Lower lobe of right lung (tissue), 2 donors: ENCODE data around the gene HES5. TPM values are rescaled to one million over a fixed set of nuclear protein-coding genes. Genes with fewer than 3 reads are reported as not detected.

Source experiments
- ATAC-seq, 2 donors: fragments of 200-7000 bp; cut with Tn5 transposase; one replicate each; pipeline ENCODE4 v1.9.1; 2020 to 2022; ENCODE audit warnings: mild to moderate bottlenecking in 2 of 2, moderate library complexity in 2 of 2
- DNase-seq: peaks from one replicate; pipeline ENCODE4 v3.0.0-alpha.2; 2020
- H3K27ac ChIP-seq: fragments of 200-600 bp; one replicate; pipeline ENCODE4 v1.8.0; 2022
- H3K27me3 ChIP-seq: fragments of 200-600 bp; one replicate; pipeline ENCODE4 v1.8.0; 2022; ENCODE audit warnings: low read depth
- H3K36me3 ChIP-seq: fragments of 200-600 bp; one replicate; pipeline ENCODE4 v1.8.0; 2022; ENCODE audit warnings: mild to moderate bottlenecking
- H3K4me1 ChIP-seq: fragments of 200-600 bp; one replicate; pipeline ENCODE4 v1.8.0; 2022
- H3K4me3 ChIP-seq: fragments of 200-600 bp; one replicate; pipeline ENCODE4 v1.8.0; 2022; ENCODE audit warnings: mild to moderate bottlenecking
- H3K9me3 ChIP-seq: fragments of 200-600 bp; one replicate; pipeline ENCODE4 v1.8.0; 2022
- CTCF ChIP-seq: fragments of 200-600 bp; IDR thresholded peaks from one replicate; pipeline ENCODE4 v1.8.0; 2022; ENCODE audit warnings: antibody characterized with exemption, mild to moderate bottlenecking
- intact Hi-C: fragments of 100-400 bp; cut with DNase I; formaldehyde crosslinking; loops from one replicate; pipeline ENCODE4 v1.11.0; 2022
- total RNA-seq: library from RNA; stranded (reverse); fragmentation: NEBNext Ultra II Directional; extraction: Animal tissue kit (Norgen Biotek cat#: 25700); gene quantifications from one replicate; pipeline ENCODE4 v1.2.1, GENCODE V29; 2021
- donor health status: DM: no; HTN: yes; CAD: no; lungs with severe emphysema.

HES5 gene
- total RNA-seq, 1 donor from 2014 or later = 1.5 TPM

GRCh38 chr1:2544875-2545640 lies 15.0 kb upstream of the HES5 start:
- Histone ChIP-seq H3K9me3 (no peaks in the 10 kb centered on the region), H3K36me3 (no peaks in the 10 kb centered on the region), H3K27ac (peak overlapping the region; percentile 97), H3K4me1 (peaks cover 70% of the 10 kb centered on the region), H3K4me3 (no peak overlapping the region), H3K27me3 (peaks cover 19% of the 10 kb centered on the region)
- ATAC-seq (no peak), DNase-seq (no peak)
- no peak for TF ChIP-seq CTCF
- intact Hi-C loops = no loop called here

DNA sequence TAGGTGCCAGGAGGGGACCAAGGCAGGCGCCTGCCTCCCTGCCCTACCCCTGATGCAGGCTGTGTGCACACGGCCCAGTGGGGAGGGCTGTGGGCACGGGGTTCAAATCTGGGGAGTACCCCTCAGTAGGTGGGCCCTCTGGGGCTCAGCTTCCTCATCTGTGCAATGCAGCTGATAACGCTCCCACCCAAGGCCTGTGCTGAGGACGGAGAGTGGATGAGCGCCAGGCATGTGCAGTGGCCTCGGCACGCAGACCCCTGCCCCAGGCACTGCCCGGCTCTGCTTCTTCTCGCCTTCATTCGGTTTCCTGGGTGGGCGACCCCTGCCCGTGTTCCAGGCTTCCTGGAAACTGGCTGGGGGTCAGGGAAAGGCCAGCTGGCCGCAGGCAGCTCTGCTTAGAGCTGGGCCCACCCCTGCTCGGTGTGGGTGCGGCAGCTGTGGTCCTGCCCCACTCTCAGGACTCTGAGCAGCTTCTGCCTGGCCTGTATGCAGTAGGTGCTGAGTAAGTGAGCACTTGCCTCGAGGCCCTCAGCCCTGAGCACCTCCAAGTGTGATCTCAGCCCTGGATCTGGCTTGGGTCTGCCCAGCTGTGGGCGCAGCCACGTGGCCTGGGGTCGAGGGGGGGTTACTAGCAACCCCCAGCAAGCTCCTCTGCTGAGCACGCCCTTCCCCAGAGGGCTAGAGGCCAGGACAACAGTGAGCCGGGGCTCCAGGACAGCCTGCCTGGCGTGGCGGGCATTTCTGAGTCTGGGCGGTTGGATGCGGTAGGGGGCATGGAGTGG lies 14.2 kb upstream of the HES5 start:
- H3K27me3 ChIP-seq = peaks cover 21% of the 10 kb centered on the region
- ATAC-seq (no peak), DNase-seq (no peak)
- H3K36me3 ChIP-seq = no peaks in the 10 kb centered on the region
- peaks cover 62% of the 10 kb centered on the region for H3K4me1 ChIP-seq
- intact Hi-C loops = no loop called here
- H3K9me3 ChIP-seq = no peaks in the 10 kb centered on the region
- TF ChIP-seq CTCF = no peak
- H3K27ac ChIP-seq = peak overlapping the region; percentile 6
- no peak overlapping the region for H3K4me3 ChIP-seq

DNA sequence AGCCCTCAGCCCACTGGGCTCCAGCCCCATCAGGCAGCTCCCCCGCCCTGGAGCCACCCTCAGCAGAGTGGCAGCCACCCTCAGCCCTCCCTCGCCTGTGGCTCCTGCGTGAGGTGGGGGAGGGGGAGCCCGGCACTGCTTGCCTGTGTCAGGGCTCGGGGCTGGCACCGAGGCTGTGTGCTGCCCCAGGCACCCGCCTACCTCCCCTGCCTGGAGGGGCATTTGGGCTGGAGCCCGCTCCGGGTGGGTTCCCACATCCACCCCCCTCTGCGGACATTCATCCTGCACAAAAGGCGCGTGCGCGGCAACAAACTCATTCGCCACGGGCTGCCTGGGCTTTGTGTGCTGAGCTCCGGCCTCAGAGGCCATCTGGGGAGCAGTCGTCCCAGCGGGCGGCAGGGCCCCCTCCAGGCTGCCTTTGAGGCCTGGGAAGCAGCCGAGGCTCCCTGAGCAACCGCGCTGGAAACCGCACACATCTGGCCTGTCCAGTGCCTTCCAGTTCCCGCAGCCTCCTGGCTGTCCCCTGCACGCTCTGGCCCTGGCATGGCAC lies 13.6 kb upstream of the HES5 start:
- H3K9me3 ChIP-seq = no peaks in the 10 kb centered on the region
- peaks cover 56% of the 10 kb centered on the region for H3K4me1 ChIP-seq
- H3K27me3 ChIP-seq = peaks cover 21% of the 10 kb centered on the region
- intact Hi-C loops = no loop called here
- H3K36me3 ChIP-seq = no peaks in the 10 kb centered on the region
- peak overlapping the region; percentile 6 for H3K27ac ChIP-seq
- H3K4me3 ChIP-seq = no peak overlapping the region
- no peak for ATAC-seq
- TF ChIP-seq CTCF = no peak
- DNase-seq = no peak

GRCh38 chr1:2542246-2542915 lies 12.3 kb upstream of the HES5 start:
- H3K27me3 ChIP-seq = peaks cover 21% of the 10 kb centered on the region
- peaks cover 45% of the 10 kb centered on the region for H3K4me1 ChIP-seq
- no peaks in the 10 kb centered on the region for H3K9me3 ChIP-seq
- intact Hi-C loops = no loop called here
- DNase-seq = no peak
- TF ChIP-seq CTCF = no peak
- ATAC-seq = no peak
- no peak overlapping the region for H3K27ac ChIP-seq
- no peaks in the 10 kb centered on the region for H3K36me3 ChIP-seq
- H3K4me3 ChIP-seq = no peak overlapping the region

- H3K36me3 ChIP-seq = no peaks in the 10 kb centered on the region
- DNase-seq (peak; percentile 77), ATAC-seq (no peak)
- intact Hi-C loops = no loop called here
- no peak overlapping the region for H3K4me3 ChIP-seq
- TF ChIP-seq CTCF = no peak
- peaks cover 21% of the 10 kb centered on the region for H3K27me3 ChIP-seq
- H3K9me3 ChIP-seq = no peaks in the 10 kb centered on the region
- peaks cover 40% of the 10 kb centered on the region for H3K4me1 ChIP-seq
- H3K27ac ChIP-seq = no peak overlapping the region
Observed at GRCh38 chr1:2541619-2542245, 11.7 kb upstream of the HES5 start.
